ENCODE data around the gene TMEM135. TPM values are rescaled to one million over a fixed set of nuclear protein-coding genes. Genes with fewer than 3 reads are reported as not detected.

TMEM135 gene
- total RNA-seq, 1 donor, result 35.8 TPM

DNA sequence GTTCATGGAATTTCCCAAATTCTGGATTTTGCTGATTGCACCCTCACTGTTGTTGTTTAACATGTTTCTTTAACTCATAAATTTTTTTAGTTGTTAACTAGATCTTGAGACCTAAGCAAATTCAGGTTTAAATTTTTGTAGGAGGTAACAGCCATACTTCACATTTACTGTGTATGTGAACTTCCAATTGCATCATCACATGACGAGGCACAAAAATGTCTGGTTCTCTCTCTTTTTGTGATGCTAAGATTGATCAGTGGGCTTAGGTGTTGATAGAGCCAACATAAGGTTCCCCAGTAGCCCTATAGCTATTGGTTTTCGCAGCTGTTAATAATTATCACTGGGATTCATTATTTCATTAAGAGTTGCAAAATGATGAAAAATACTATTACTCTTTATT, 277.5 kb downstream of the TMEM135 start:
- no peak overlapping the region for H3K4me3 ChIP-seq (ENCODE audit: insufficient read depth, low read length)
- TF ChIP-seq, protein P1, sequence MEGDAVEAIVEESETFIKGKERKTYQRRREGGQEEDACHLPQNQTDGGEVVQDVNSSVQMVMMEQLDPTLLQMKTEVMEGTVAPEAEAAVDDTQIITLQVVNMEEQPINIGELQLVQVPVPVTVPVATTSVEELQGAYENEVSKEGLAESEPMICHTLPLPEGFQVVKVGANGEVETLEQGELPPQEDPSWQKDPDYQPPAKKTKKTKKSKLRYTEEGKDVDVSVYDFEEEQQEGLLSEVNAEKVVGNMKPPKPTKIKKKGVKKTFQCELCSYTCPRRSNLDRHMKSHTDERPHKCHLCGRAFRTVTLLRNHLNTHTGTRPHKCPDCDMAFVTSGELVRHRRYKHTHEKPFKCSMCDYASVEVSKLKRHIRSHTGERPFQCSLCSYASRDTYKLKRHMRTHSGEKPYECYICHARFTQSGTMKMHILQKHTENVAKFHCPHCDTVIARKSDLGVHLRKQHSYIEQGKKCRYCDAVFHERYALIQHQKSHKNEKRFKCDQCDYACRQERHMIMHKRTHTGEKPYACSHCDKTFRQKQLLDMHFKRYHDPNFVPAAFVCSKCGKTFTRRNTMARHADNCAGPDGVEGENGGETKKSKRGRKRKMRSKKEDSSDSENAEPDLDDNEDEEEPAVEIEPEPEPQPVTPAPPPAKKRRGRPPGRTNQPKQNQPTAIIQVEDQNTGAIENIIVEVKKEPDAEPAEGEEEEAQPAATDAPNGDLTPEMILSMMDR (IDR thresholded peaks at IDR 0.05; ENCODE audit: extremely low read depth, low read depth, low read length), result no peak
- H3K9me3 ChIP-seq (ENCODE audit: low read depth, low read length), result no peaks in the 10 kb centered on the region
- H3K27ac ChIP-seq (ENCODE audit: low read depth, low read length), result no peak overlapping the region
- DNase-seq (ENCODE audit: insufficient read length, low spot score, missing footprints), result no peak
- H3K4me1 ChIP-seq (ENCODE audit: insufficient read depth, low read length), result no peaks in the 10 kb centered on the region
- no peaks in the 10 kb centered on the region for H4K20me1 ChIP-seq (ENCODE audit: insufficient read depth, low read length)
- H3K36me3 ChIP-seq (ENCODE audit: insufficient read depth, low read length), result no peaks in the 10 kb centered on the region
- no peak overlapping the region for H2AFZ ChIP-seq (ENCODE audit: low read length)
- H3K4me2 ChIP-seq (ENCODE audit: insufficient read depth, low read length), result no peak overlapping the region
- H3K27me3 ChIP-seq (ENCODE audit: insufficient read depth, low read length), result no peaks in the 10 kb centered on the region
- H3K79me2 ChIP-seq (ENCODE audit: insufficient read depth, low read length), result no peaks in the 10 kb centered on the region

DNA sequence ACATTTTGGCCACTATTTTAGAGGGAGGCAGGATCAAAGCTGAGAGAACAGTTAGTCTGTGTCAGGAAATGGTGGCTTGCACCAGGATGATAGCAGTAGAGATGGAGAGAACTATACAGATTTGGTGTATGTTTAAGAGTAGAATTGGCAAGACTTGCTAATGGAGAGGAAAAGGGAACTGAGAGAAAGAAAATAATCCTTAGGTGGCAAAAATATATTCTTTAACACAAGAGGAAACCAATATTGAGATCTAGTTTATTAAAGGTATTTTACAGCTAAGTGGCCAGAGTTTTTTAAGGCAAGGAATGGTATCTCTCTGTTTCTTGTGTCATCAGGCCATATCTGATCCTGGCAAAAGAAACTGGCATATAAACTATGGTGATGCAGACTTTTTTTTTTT, 278.8 kb downstream of the TMEM135 start:
- Histone ChIP-seq H3K27me3 (ENCODE audit: insufficient read depth, low read length) (no peaks in the 10 kb centered on the region), H3K4me1 (ENCODE audit: insufficient read depth, low read length) (no peaks in the 10 kb centered on the region), H3K4me2 (ENCODE audit: insufficient read depth, low read length) (no peak overlapping the region), H3K36me3 (ENCODE audit: insufficient read depth, low read length) (no peaks in the 10 kb centered on the region), H3K79me2 (ENCODE audit: insufficient read depth, low read length) (no peaks in the 10 kb centered on the region), H3K27ac (ENCODE audit: low read depth, low read length) (no peak overlapping the region), H4K20me1 (ENCODE audit: insufficient read depth, low read length) (no peaks in the 10 kb centered on the region), H3K4me3 (ENCODE audit: insufficient read depth, low read length) (no peak overlapping the region), H3K9me3 (ENCODE audit: low read depth, low read length) (no peaks in the 10 kb centered on the region), H2AFZ (ENCODE audit: low read length) (no peak overlapping the region)
- DNase-seq (ENCODE audit: insufficient read length, low spot score, missing footprints), result no peak
- TF ChIP-seq, protein P1 (IDR thresholded peaks at IDR 0.05; ENCODE audit: extremely low read depth, low read depth, low read length), result no peak

DNA sequence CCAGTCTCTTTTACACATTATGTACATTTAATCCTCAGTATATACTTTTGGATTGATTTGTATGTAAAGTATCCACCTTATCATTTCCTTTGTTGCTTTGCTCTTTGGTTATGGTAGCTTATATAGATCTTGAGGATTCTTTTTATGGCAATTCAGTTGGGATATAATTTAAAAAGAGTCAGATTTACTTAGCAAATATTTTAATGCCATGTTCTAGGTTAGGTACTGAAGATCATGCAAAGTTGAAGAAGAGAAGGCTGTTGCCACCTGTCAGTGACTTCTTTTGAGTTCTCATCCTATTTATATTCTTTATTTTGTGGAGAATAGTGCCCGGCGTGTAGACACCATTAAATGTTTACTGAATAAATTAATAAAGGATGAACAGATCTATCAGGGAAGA, 279.7 kb downstream of the TMEM135 start:
- Histone ChIP-seq H3K27me3 (ENCODE audit: insufficient read depth, low read length) (no peaks in the 10 kb centered on the region), H3K36me3 (ENCODE audit: insufficient read depth, low read length) (no peaks in the 10 kb centered on the region), H2AFZ (ENCODE audit: low read length) (no peak overlapping the region), H3K4me1 (ENCODE audit: insufficient read depth, low read length) (no peaks in the 10 kb centered on the region), H3K79me2 (ENCODE audit: insufficient read depth, low read length) (no peaks in the 10 kb centered on the region), H3K4me2 (ENCODE audit: insufficient read depth, low read length) (no peak overlapping the region), H3K9me3 (ENCODE audit: low read depth, low read length) (no peaks in the 10 kb centered on the region), H3K27ac (ENCODE audit: low read depth, low read length) (no peak overlapping the region), H4K20me1 (ENCODE audit: insufficient read depth, low read length) (no peaks in the 10 kb centered on the region), H3K4me3 (ENCODE audit: insufficient read depth, low read length) (no peak overlapping the region)
- TF ChIP-seq, protein P1 (IDR thresholded peaks at IDR 0.05; ENCODE audit: extremely low read depth, low read depth, low read length), result no peak
- DNase-seq (ENCODE audit: insufficient read length, low spot score, missing footprints), result no peak

DNA sequence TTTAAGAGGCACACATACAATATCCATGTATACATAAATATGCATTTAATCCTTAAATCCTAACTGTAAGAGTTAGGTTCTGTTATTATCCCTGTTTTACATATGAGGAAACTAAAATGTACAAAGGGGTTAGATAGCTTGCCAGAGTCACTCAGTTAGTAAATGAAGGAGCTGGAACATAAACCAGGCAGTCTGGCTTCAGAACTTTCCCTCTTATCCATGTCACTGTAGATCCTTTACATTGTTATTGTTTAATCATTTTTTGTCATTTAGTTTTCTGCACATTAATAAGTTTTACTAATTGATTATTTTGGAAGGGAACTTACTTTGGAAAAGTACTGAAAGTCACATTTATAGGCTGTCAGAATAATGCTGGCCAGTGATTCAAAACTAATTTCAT, 282.4 kb downstream of the TMEM135 start:
- Histone ChIP-seq H3K79me2 (ENCODE audit: insufficient read depth, low read length) (no peaks in the 10 kb centered on the region), H3K27me3 (ENCODE audit: insufficient read depth, low read length) (no peaks in the 10 kb centered on the region), H2AFZ (ENCODE audit: low read length) (no peak overlapping the region), H3K4me2 (ENCODE audit: insufficient read depth, low read length) (no peak overlapping the region), H3K4me3 (ENCODE audit: insufficient read depth, low read length) (no peak overlapping the region), H3K4me1 (ENCODE audit: insufficient read depth, low read length) (no peaks in the 10 kb centered on the region), H3K36me3 (ENCODE audit: insufficient read depth, low read length) (no peaks in the 10 kb centered on the region), H3K27ac (ENCODE audit: low read depth, low read length) (no peak overlapping the region), H4K20me1 (ENCODE audit: insufficient read depth, low read length) (no peaks in the 10 kb centered on the region), H3K9me3 (ENCODE audit: low read depth, low read length) (no peaks in the 10 kb centered on the region)
- DNase-seq (ENCODE audit: insufficient read length, low spot score, missing footprints), result no peak
- TF ChIP-seq, protein P1 (IDR thresholded peaks at IDR 0.05; ENCODE audit: extremely low read depth, low read depth, low read length), result no peak

Data from osteoblast (primary cell).